ELR (cell line): ENCODE measurements around the gene MAPKBP1.

Experiments
- DNase-seq: peaks from one replicate; pipeline ENCODE4 v3.0.0-alpha.2; 2015; ENCODE audit warnings: low read depth

Gene MAPKBP1

DNA sequence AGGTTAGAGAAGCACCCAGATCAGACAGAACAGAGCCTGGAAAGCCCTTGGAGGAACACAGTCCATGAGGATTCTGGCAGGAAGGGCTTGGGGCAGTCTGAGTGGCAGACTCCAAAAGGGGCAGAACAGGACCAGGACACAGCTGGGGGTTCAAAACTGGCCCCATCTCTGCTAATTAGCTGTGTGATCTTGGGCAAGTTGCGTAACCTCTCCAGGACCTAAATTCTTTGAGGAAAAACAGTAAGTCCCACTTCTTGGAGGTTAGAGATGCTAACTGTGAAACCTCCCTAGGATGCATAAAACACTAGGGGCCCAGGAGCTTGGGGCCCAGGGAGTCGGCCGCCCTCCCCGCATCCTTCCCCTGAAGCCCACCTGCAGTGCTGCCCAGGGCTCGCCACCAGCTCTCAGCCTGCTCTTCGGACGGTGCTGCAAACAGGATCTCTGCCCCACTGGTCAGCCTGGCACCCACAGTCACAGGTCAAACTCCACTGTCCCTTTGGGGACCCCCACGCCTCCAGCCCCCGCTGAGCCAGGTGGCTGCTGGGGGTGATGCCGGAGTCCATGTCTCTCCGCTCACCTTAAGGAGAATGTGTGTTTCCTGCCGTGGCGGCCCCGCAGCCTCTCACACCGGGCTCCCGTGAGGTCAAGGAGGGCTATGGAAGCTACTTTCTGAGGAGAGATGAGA, 76.3 kb downstream of the MAPKBP1 start:
- no peak for DNase-seq

DNA sequence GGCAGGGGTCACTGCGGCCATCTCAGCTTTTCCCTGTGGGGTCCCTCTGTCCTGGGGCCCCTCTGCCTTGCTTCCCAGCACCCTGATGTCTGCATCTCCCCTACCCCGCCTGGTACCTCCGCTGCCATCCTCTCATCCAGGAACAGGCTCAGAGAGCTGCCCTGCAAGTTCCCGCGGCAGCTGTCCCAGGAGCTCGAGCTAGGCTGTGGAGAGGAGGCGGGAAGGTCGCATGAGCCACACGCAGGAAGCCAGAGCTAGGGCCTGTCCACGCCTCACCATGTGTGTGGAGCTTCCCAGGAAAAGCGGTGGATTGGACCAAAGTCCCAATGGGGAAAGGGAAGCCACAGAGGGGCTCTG, 76.9 kb downstream of the MAPKBP1 start:
- DNase-seq: no peak

DNA sequence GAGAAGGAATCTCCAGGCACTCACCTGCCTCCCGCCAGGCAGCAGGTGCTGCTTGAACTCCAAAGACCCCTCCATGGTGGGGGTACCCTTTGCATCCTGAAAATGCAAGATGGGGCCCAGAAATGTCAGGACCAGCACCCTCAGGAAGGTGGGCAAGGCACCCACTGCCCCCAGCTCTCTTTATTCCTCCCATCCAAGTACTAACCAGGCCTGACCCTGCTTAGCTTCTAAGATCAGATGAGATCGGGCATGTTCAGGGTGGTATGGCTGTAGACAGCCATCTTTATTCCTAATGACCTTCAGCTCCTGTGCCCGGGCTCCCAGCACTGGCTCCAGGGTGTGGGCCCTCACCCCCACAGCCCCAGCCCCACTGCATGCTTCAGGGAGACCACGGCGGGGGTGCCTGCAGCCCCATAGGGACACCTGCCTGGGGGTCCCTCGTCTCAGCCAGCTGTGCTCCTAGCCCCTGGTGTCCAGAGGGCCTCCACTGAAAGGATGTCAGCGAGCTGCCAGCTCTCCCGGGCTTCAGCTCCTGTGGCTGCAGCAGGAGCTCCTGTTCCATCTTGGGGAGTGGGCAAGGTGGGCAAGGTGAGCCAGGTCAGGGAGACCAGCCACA, 77.6 kb downstream of the MAPKBP1 start:
- DNase-seq: no peak

DNA sequence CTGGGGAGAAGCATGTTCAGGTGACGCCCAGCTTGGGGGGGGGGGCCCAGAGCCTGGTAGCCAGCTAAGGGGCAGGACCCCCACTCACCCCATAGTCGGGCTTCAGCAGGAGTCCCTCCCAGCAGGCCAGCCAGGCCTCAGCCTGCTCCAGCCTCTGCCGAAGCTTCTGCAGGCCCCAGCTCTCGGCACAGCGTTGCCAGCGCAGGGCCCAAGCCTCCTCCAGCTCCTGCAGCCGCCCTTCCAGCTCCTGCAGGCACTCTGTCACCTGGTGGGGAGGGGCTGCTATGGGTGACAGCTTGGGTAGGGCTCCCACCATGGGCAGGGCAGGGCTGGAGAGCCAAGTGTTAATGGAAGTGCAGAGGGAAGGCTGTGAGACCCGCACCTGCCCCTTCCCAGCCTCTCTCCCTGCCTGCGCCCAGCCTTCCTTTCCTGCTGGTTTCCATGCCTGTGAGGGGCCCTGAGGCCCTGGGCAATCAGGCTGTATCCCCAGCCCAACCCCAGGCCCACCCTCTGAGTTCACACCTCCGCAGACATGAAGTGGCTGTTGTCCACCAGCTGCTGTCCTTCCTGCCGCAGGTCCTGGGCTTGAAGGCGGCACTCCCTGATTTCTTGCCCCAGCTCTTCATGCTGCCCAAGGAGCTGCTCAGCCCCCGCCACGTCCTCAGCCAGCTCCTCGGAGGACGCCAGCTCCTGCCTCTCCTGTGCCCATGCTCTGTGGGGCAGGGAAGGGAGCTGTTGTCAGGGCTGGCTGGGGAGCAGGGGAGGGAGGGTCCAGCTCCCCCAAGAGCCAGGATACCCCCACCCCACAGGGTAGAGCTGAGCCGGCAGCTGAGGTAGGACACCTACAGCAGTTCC, 78.7 kb downstream of the MAPKBP1 start:
- no peak for DNase-seq

DNA sequence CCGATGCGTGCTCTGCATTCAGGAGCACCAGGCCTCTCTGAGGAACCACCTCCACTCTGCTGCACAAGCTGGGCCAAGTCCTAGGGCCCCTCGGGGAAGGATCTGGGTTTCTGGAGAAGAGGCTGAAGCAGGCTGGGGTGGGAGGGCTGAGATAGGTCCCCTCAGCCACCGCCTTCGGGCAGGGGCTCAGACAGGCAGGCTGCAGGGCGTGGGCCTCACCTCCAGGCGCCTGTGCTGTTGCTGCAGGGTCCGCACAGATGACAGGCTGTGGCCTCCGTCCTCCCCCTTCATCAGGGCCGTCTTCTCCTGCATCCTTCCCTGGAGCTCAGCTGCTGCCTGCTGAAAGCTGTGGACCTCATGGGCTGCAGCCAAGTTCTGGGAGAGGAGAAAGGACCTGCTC, 79.5 kb downstream of the MAPKBP1 start:
- DNase-seq: no peak

DNA sequence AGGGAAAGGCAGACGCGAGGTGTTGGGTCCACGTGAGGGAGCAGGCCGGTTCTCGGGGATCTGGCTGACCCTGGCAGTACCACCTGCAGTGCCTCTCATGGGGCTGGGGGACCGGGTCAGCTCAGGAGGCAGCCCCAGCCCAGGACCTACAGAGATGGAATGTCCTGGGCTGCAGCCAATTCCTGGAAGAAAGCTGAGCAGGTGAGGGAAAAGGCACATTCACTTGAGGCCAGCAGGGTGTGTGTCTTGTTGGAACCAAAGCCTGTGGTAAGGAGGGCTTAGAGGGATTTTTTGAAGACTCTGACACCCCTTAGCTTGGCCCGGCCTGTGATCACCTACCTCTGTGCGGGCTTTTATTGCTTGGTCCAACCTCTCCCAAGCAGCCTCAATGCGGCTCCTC, 80.2 kb downstream of the MAPKBP1 start:
- DNase-seq: no peak

DNA sequence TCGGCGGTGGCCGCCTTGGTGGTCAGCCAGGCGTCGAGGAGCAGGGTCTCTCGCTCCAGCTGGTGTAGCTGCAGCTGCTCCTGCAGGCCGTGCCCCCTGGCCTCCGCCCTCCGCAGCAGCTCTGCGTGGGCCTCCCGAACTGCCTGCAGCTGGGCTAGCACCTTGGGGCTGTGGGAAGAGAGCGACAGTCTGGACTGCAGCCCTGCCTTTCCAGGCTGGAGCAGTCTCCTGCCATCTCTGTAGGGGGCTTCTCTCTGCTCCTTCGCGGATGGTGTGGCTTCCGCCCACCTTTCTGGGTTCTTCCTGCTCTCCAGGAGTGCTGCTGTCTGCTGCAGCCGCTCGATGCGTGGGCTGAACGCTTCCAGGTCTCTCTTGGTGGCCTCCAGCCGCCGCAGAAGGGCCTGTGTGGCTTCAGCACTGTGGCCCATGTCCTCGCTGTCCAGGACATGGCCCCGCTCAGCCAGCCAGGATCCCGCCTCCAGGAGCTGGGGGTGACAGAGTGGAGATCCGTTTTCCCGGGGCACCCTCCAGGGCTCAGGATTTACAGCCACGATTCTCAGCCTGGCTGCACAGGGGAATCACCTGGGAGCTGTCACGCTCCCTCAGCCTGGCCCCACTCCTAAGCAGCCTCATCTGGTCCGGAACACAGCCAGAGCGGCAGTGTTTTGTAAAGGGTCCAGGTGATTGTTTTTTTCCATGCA, 81.1 kb downstream of the MAPKBP1 start:
- DNase-seq: no peak

DNA sequence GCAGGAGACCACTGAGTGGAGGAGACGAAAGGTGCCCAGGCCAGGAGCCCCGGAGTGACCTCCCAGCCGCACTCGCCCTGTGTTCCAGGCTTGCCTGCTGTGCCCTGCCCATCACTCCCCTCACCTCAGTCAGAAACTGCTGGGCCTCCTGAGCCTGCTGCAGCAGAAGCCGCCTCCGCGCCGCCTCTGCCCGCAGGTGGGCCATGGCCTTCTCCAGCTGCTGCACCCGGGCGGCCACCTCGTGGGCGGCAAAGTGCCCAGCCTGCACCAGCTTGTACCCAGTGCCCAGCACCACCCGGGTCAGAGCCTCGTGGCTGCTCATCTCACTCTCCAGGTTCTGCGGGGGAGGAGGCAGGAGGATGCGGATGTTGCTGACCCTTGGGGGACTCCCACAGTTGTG, 82.0 kb downstream of the MAPKBP1 start:
- no peak for DNase-seq

DNA sequence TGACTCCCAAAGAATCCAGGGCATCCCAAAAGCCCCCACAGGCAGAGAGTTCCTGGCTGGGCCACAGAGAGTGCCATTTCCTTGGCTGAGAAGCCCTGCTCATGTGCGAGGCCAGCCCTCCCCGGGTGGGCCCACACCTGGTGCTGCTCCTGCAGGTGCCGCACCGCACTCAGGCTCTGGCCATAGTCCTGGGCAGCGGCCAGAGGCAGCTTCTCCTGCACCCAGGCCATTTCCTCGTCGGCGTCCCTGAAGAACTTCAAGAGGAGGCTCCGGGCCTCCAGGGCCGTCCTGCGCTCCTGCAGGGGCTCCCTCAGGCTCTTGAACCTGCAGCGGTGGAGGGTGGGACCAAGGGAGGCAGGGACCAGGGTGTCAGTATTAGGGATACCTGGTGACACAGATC, 82.4 kb downstream of the MAPKBP1 start:
- no peak for DNase-seq

DNA sequence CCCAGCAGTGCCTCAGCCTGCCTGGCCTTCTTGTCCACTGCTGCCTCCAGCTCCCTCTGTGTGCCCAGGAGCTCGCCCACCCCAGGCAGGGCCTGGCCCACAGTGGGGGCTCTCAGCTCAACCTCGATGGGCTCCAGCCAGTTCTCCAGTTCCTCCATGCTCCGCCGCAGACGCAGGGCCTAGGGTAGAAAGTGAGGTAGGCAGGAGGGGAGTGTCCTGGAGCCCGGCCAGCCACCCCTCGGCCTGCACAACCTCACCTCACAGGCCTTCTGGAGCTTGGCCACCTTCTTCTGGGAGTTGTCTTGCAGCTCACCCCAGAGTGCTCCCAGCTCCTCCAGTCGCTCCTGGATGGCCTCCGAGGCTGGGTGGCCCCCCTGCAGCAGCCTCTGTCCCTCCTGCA, 83.0 kb downstream of the MAPKBP1 start:
- no peak for DNase-seq

DNA sequence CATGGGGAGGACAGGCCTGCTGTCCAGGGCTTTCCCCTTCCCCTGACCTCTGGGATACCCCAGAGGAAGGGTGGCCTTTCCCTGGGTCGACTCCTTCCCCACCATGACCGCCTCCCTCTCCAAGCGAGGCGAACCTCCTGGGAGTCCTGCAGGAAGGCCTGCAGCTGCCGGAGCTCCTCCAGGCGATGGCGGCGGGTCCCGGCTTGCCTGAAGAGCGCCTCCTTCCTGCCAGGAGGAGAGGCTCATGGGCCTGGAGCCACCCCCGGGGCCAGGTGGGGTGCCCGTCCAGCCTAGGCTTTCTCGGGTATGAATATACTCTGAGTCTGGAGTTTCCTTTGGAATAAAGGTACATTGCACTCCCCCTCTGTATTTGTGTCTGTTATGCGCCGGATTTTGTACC, 84.5 kb downstream of the MAPKBP1 start:
- no peak for DNase-seq

DNA sequence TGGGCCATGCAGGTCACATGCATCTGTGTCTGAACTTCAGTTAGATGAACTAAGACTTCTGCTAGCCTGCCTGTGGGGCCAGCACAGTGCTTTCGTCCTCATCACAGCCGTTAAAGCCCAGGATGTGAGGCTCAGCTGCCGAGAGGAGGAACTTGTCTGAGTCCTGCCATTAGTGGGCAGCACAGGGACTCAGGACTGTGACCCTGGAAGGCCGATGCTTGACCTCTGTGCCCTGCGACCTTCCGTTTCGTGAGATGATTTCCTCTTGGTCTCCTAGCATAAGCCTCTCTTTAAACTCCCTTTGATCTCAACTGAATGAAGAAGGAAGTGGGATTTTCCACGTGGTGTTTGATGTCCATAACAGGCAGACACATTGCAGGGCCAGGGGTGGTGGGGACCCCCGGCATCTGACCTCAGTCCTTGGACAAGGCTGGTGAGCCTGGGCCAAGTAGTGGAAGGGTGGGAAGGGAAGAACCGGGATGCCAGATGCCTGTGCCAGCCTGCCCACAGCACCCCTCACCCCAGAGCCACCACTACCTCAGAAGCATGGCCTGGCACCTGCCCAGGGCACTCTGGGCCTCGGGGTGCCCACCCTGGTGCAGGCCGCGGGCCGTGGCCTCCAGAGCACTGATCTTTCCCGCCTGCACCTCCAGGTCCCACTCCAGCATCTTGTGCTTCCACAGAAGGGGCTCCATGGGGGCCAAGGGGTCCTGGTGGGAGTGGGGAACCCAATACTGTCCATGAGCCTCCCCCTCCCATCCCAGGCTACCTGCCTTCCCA, 86.0 kb downstream of the MAPKBP1 start:
- no peak for DNase-seq

DNA sequence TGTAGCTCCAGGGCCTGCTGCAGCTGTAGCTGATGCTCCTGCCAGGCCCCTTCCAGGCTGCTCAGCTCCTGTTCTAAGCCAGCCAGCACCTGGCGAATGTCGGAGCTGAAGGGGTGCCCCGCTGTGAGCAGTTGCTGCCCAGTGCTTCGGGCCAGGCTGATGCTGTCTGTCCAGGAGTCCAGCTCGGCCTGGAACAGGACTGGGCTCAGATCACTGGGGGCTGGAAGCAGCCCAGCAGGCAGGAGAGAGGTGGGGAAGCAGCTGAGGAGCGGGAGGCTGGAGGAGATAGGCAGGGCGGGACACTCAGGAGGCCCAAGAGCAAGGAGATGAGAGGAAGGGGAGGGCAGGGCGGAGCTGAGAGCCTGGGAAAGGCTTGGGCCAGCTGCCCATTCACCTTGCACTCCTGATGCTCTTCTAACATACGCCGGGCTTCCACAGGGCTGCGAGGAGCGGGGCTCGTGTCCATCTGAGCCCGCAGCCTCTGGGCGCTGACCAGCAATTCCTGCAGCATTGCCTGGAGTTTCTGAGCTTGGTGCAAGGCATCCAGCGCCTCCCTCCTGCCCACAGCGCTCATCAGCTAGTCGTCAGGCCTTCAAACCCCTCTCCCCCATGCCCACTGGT, 87.6 kb downstream of the MAPKBP1 start:
- no peak for DNase-seq

DNA sequence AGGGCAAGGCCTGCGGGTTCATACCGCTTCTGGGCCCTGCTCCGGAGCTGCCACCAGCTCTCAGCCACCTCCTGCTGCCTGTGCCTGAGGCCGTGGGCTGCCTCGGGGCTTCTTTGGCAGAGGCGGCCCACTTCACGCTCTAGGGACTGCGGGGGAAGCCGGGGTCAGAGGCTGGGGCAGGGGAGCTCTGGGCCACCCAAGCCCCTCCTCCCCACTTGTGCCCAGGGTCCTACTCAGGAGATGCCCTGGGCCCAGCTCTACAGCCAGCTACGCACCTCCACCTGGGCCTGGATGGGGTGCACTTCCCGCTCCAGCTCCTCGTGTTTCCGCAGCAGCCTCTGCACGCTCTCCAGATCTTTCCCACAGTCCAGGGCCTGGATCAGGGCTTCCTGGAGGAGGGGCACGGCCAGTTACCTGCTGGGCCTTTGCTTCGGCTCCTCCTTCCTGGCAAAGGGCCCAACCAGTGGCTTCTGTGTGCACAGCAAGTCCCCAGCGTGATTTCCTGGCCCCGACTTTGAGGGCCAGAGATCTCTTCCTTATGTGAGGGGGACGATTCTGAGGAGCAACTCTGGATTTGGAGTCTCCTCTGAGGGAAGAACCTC, 88.3 kb downstream of the MAPKBP1 start:
- no peak for DNase-seq

DNA sequence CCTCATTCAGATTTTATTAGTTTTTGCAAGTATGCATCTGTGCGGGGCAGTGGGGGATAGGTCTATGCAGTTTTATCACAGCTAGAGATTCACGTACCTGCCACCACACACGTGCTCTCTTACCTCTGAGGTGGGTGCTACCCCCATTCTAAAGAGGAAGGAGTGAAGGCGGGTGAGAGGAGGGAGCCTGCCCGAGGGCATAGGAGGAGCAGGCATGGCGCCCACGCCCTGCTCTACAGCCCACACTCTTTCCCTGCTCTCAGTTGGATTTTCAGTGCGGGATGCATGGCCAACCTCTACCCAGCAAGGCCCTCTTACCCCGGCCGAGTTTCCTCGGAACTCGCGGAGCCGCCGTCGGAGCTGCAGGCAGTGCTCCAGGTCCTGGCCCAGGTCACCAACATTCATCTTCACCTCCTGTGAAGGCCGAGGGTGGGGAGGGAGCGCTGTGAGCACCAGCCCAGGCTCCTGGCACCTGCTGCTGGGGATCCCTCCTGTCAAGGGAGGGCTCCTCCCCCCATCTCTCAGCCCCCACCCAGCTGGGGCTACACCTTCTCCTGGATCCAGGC, 91.3 kb downstream of the MAPKBP1 start:
- DNase-seq: no peak

DNA sequence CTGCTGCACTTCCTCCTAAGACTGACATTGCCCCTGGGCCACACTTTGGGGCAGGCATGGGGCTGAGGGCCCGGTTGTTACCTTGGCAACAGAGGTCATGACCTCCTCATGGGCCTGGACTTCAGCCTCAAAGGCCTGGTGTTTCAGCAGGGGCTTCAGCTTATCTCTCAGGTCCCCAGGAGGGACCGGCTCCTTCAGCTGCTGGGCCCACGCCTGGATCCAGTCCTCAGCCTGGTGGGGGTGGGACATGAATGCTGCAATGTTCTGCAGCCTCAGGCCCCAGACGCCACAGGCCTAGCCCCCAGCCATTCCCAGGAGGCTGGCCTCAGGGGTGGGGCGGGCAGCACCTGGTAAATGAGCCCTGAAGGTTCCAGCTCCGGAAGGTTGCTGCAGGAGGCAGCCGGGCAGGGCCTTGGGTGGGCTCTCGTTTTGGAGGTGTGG, 92.0 kb downstream of the MAPKBP1 start:
- DNase-seq: no peak

DNA sequence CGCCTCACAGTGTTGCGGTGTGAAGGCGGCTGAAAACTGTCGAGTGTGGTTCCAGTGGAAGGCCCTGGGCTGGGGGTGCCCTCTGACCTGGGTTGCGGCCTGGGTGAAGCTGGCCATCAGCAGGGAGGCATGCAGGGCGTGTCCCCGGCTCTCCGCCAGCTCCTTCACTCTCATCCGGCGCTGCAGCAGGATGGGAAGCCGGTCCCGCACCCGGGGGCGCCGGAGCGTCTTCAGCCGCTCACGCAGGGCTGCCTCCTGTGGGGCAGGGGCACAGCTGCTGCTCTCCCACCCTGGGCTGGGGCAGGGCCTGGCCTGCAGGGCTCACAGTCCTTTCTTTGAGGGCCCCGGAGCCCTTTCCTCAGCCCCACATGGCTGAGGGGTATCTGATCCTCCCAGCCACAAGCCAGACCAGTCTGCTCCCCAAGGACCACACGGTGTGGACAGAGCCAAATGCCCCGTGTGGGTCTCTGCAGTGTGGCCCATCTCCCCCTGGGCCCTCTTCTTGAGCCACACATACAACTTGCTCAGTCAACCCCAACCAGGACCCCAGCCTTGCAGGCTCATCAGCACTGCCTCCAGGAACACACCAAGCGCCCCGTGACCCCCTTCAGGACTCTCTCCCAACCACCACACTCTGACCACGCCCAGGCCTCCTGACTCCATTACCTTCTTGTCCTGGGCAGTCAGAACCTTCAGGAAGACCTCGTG, 92.7 kb downstream of the MAPKBP1 start:
- no peak for DNase-seq

DNA sequence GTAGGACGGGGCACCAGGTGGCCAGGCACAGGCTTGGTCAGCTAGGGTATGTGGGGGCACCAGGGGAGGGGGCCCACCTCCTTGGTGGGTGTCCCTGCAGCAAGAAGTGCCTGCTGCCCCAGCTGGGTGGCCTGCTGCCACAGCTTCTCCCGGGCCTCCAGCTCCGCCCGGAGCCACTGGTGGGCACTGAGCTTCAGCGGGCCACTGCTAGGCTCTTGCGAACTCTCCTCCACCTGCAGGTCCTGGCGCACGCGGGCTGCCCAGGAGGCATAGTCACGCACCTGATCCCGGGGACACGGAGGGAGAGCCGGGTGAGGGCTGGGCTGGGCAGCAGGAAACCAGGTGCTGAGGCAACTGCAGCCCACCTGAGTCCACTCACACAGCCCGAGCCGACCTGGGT, 94.0 kb downstream of the MAPKBP1 start:
- no peak for DNase-seq

DNA sequence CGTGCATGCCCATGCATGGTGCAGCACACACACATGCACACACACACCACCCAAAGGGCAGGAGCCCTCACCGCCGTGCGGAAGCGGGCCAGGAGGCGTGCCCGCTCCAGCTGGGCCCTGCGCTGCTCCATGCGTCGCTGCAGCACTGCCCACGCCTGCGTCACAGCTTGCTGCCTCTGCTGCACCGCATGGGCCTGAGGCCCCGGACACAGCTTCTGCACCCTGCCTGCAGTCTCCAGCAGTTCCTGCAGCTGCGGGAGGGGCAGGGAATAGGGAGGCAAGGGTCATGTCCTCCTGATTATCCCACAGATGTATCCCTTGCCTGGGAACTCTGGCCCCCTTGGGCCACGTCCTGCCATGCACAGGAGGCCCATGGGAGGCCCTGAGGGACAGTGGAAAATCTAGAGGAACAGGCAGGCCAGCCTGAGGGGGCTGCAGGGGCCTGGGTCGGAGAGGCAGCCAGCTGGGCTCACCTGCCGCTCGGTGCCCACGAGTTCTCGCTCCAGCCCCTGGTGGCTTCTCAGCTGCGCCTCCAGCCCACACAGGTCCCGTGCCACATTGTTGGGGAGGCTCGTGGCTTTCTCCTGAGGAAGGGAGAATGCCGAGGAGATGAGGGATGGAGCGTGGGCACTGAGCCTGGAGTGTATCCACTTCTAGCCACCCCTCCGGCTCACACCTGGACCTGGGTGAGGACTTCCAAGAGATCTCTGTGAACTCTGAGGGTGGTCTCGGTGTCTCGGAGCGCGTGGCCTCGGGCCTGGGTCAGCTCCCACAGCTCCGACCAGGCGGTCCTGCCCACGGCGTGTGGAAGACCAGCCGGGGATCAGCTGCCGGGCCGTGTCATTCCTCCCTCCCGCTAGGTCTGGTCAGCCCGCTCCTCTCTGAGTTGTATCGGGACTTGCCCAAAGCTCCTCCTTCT, 95.7 kb downstream of the MAPKBP1 start:
- DNase-seq: no peak
